COLO829 (cell line): ENCODE measurements around the gene BRCA1.
"Not testable (repeated sequence)": the region's sequence is repeated elsewhere in the genome, so short reads cannot be mapped to it uniquely, and the experiment has no call there.

ENCODE experiments used
- DNase-seq: peaks from one replicate; pipeline ENCODE4 v3.0.0; 2012; ENCODE audit warnings: low spot score

The BRCA1 gene

DNA sequence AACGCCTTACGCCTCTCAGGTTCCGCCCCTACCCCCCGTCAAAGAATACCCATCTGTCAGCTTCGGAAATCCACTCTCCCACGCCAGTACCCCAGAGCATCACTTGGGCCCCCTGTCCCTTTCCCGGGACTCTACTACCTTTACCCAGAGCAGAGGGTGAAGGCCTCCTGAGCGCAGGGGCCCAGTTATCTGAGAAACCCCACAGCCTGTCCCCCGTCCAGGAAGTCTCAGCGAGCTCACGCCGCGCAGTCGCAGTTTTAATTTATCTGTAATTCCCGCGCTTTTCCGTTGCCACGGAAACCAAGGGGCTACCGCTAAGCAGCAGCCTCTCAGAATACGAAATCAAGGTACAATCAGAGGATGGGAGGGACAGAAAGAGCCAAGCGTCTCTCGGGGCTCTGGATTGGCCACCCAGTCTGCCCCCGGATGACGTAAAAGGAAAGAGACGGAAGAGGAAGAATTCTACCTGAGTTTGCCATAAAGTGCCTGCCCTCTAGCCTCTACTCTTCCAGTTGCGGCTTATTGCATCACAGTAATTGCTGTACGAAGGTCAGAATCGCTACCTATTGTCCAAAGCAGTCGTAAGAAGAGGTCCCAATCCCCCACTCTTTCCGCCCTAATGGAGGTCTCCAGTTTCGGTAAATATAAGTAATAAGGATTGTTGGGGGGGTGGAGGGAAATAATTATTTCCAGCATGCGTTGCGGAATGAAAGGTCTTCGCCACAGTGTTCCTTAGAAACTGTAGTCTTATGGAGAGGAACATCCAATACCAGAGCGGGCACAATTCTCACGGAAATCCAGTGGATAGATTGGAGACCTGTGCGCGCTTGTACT is at the start of gene BRCA1:
TSS of gene BRCA1 (minus strand) at position 232 of the 834 bp plus-strand sequence. CDS start 1,268 bp downstream, outside the sequence.
- peak; percentile 99 for DNase-seq

DNA sequence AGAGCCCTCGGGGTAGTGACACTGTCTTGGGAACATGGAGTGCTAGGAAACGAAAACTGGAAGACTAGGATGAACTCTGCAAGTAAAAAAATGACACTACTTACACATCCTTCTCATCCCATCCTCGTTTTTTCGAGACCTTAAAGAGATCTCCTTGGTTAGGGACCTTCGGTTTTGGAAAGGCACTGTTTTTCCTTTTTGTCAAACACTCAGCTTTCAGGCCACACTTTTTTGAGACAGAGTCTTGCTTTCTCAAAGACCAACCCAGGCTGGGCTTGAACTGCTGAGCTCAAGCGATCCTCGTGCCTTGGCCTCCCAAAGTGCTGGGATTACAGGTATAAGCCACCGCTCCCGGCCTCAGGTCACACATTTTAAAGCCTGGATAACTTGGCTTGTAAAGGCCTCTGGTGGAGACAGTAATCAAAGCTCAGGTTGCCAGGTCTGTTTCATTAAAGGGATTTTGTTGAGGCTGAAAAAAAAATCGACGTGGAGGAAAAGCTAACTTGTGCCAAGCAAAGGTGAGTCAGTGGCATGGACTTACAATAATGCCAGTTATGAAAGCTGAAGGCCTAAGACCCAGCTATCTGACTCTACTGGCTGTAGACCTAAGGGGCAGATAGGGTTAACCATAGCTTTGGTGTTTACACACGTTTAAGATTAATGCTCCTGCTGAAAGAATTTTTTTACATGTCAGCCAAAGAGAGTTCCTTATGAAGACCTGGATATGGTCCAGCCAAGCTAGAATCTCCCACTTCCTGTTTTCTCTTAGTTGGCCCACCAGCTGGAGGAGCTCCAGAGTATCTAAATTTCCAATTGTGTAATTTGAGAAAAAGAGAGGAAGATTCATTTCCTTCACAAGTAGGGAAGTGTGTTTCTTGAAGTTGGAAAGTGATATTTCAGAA is 46.7 kb upstream of the BRCA1 start:
- DNase-seq: peak; percentile 35

DNA sequence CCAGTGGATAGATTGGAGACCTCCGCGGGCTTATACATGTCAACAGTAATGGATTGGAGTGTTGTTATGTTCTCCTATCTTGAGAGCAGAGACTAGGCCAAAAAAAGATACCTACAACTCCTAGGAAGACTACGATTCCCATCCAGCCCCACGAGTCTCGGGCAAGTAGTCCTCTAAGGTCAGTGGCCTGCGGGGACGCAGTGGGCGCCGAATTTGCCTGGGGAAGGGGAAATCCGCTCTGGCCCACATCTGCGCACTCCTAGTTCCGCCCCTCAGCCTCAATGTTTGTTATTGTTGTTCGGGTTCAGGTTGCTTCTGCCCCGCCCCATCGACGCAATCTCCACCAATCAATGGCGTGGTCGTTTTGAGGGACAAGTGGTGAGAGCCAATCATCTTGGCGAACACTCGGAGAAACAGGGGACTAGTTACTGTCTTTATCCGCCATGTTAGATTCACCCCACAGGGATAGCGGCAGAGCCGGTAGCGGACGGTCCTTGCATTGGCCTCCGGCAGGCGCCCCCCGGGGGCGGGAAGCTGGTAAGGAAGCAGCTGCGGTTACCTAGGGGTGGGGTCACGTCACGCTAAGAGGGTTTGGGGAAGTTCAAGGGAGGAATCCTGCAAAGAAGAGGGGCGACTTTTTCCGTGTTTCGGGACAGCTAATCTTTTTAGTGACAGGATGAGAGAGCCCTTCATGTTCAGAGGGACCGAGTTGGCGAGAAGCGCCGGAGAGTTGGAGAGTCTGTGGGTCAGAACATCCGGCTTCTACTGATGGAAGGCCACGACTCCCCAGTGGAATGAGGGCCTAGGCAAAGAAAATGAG is 45.8 kb upstream of the BRCA1 start, which contains the start of gene NBR1:
TSS of gene NBR1 (plus strand) at position 449 of the 820 bp plus-strand sequence. CDS start 4,586 bp downstream, outside the sequence.
- DNase-seq: peak; percentile 99

DNA sequence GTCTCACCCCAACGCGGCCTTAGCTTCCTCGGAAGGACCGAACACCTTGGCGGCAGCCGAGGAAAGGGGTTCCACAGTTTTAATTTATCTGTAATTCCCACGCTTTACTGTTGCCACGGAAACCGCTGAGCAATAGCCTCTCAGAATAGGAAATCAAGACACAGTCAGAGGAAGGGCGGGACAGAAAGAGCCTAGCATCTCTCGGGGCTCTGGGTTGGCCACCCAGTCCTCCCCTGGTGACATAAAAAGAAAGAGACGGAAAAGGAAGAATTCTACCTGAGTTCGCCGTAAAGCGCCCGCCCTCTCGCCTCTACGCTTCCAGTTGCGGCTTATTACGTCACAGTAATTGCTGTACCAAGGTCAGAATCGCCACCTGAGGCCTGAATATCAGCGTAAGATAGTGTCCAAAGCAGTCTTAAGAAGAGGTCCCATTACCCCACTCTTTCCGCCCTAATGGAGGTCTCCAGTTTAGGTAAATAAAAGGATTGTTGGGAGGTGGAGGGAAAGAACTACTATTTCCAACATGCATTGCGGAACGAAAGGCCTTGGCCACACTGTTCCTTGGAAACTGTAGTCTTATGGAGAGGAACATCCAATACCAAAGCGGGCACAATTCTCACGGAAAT is 45.1 kb upstream of the BRCA1 start:
- DNase-seq: peak; percentile 97

DNA sequence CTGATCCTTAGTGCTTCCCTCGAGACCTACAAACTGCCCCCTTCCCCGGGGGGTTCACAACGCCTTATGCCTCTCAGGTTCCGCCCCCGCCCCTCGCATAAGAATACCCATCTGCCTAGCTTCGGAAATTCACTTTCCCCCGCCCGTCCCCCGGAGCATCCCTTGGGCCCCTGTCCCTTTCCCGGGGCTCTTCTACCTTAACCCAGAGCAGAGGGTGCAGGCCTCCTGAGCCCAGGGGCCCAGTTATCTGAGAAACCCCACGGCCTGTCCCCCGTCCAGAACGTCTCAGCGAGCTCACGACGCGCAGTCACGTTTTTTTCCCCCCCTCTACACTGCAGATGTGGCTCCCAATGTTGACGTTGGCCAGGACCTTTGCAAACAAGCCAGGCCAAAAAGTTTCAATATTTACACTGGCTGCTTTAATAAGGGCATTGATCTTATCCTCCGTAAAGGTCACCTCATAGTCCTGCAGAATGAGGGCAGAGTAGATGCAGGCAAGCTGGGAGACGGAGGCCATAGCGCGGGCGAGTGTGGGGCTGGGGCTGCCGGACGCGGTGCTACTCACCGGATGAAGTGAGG is 44.5 kb upstream of the BRCA1 start:
- DNase-seq: peak; percentile 22

DNA sequence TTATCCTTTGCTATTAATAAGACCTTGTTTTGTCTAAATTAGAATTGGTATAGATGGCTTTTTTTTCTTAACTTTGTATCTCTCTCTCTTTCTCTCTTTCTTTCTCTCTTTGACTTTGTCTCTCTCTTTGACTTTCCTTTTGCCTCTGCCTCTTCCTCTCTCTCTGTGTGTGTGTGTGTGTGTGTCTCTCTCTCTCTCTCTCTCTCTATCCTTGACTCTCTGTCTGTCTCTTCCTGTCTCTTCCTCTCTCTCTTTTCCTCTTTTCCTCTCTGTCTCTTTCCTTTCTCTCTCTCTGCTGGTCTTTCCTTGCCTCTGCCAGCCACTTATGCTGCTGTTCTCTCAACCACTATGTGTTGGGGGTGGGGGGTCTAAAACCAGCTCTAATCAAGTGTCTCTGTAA is 40.8 kb upstream of the BRCA1 start:
- not testable (repeated sequence) for DNase-seq

DNA sequence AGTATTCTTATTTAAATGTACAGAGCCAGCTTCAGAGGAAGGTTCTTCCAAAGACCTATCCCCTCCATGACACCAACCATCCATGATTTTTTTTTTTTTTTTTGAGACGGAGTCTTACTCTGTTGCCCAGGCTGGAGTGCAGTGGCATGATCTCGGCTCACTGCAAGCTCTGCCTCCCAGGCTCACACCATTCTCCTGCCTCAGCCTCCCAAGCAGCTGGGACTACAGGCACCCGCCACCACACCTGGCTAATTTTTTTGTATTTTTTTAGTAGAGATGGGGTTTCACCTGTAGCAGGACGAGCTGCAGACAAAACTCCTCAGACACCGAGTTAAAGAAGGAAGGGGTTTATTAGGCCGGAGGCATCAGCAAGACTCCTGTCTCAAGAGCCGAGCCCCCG is 34.8 kb upstream of the BRCA1 start:
- DNase-seq: not testable (repeated sequence)

DNA sequence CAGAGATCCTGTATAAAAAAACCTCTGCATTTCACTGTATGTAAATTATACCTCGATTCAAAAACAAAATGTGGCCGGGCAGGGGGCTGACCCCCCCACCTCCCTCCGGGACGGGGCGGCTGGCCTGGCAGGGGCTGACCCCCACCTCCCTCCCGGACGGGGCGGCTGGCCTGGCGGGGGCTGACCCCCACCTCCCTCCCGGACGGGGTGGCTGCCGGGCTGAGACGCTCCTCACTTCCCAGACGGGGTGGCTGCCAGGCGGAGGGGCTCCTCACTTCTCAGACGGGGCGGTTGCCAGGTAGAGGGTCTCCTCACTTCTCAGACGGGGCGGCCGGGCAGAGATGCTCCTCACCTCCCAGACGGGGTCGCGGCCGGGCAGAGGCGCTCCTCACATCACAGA is 34.1 kb upstream of the BRCA1 start:
- not testable (repeated sequence) for DNase-seq

DNA sequence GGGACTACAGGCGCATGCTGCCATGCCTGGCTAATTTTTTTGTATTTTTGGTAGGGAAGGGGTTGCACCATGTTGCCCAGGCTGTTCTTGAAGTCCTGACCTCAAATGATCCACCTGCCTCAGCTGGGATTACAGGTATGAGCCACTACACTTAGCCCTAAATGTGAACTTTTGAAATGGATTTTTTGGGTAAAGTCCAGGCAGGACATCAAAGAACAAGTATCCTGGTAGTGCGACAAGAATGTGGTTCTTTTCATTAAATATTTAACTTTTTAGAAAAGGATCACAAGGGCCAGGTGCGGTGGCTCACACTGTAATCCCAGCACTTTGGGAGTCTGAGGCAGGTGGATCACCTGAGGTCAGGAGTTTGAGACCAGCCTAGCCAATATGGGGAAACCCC is 30.5 kb upstream of the BRCA1 start:
- DNase-seq: no peak

DNA sequence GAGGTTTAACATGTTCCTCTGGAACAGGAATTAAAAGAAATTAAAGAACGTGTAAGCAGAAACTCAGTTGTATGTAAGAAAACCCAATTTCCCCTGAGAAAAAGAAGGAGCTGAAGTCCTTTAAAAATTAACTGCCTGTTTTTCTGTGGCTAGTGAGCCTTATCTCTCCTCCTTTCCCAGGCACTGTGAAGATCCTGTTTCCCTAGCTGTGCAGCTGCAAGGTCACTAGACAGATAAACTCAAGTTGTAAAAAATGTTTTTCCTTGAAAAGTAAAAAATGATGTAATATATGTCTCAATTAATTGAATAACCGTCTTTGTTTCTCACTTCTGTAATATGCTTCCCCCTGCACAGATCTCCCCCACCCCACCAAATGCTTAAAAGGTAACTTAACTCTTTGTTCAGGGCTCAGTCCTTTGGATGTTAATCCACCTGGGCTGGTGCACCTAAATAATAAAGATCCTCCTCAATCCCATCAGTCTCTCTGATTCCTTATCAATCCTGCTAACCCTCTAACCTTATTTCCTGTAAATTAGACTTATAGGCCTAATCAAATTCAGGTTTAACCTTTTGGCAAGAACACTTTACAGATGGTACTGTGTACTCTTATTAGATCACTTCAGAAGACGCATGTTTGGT is 28.2 kb upstream of the BRCA1 start:
- DNase-seq: not testable (repeated sequence)

DNA sequence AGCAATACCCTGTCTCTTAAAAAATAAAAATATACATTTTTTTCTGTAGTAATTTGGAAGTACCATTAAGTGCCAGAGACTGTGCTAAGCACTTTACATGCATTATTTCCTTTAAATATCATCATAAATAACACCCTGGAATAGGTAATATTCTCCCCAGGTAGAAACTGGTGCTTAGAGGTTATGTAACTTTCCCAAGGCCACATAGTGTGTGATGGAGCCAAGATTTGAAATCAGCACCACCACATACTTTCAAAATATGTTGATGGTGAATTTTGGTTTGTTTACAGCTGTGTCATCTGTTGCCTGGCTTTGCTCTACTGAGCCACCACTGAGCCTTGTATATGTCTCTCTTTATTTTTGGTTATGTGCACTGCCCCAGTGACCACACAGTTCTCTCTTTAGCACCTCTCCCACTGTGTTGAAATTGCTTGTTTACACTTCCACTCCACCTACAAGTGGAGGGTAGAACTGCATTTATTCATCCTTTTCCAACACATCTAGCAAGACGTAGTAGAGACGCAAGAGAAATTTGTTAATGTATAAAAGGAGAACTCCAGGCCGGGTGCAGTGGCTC is 26.8 kb upstream of the BRCA1 start:
- no peak for DNase-seq

DNA sequence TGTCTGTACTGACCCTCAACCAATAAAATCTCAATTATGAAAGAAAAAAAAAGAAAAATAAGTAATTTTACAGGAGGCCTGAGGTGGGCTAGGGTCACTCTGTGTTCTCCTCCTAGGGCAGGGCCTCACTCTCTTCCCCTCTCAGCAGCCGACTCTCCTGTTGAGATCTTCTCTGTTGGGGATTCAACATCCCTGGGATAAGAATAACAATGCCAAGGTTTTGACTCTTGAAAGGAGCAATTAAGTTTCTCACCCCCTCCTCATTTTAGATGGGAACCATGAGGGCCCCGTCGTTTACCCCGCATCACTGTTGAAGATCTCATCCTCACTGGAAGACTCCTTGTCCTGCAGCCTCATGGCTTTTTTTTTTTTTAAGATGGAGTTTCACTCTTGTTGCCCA is 21.5 kb upstream of the BRCA1 start:
- DNase-seq: no peak

DNA sequence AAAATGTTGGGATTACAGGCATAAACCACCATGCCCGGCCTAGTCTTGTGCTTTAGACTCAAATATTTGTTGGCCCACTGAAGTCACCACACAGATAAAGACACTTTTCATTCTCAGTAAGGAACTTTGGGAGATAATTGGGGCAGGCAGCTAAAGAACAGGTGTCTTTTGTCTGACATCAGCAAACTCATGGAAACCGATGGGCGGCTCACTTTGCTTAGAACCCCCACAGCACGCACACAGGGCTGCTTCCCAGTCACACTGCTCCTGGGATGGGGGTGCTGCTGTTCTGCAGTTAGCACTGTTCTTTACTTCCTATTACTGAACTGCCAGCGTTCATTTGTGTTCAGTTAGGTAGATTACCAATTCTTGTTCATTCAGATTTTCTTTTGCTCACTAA is 18.0 kb upstream of the BRCA1 start:
- DNase-seq: no peak

DNA sequence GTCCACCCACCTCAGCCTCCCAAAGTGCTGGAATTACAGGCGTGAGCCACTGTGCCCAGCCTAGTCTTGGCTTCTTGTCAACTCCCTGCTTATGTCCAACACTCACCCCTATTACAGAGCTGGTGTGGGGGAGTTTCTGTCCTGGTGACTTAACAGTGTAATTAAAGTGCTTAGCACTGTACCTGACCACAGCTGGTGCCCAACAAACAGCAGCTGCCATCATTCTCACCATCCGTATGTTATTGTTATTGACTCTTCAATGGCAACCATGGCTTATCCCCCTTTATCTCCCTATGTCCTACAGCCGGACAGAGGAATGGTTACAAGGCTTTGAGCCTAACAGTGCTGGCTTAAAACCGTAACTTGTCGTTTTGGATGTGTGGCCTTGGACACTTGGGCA is 17.0 kb upstream of the BRCA1 start:
- DNase-seq: no peak

DNA sequence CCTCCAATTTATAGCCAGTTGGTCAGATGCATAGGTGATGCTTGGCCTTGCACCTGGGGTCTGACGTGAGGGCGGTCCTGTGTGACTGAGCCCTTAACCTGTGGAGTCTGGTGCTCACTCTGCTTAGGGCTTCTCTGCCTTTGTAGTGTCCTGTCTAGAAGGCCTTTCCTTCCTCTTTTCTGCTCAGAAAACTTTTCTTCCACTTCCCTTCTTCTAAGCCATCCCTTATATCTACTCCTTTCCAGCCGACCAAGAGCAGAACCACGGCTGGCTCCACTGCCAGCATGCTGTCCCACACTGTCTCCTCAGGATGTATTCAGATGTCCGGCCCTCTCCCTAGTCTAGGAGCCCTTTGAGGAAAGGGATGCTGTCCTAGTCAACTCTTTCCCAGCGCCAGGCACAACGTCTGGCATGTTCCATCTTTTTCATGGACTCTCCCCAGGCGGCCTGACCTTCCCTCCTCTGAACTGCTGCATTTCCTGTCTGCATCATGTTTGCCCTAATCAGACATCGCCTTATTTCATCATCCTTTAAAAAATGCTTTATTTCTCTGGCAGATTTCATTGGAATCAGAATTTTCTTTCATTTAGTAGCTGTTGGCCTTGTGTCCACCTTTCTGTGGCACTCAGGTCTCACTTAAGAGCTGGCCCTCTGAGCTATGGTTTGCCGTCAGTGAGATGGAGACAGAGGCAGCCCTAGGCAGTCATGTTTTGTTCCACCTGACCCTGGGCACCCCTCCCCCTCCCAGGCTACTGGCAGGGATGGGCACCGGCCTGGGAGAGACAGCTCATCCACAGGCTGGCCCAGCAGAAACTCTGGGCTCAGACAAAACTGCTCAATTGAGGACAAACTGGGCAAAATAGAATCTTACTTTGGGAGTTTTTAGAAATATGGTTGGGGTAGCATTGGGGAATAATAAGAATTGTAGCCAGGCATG is 15.5 kb upstream of the BRCA1 start:
- DNase-seq: no peak

DNA sequence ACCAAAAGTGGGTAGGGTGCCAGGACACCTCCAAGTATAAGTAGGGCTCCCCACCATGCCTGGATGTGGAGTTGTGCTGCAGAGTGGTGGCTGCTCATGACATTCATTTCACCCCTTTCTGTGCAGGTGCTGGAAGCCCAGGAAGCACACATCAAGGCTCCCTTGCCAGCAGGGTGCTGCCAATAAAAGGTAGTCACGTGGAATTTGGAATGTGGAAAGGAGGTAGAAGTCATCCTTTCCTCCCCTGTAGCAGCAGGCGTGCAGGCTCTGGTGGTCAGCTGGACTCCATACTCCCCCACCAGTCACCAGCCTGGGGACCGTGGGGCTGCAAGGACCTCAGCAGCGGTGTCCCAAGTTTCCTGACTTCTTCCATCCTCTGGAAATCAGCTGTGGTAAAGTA is 13.4 kb upstream of the BRCA1 start:
- DNase-seq: not testable (repeated sequence)

DNA sequence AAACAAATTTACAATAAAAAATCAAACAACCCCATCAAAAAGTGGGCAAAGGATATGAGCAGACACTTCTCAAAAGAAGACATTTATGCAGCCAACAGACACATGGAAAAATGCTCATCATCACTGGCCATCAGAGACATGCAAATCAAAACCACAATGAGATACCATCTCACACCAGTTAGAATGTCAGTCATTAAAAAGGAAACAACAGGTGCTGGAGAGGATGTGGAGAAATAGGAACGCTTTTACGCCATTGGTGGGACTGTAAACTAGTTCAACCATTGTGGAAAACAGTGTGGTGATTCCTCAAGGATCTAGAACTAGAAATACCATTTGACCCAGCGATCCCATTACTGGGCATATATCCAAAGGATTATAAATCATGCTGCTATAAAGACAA is 11.4 kb upstream of the BRCA1 start:
- DNase-seq: not testable (repeated sequence)

DNA sequence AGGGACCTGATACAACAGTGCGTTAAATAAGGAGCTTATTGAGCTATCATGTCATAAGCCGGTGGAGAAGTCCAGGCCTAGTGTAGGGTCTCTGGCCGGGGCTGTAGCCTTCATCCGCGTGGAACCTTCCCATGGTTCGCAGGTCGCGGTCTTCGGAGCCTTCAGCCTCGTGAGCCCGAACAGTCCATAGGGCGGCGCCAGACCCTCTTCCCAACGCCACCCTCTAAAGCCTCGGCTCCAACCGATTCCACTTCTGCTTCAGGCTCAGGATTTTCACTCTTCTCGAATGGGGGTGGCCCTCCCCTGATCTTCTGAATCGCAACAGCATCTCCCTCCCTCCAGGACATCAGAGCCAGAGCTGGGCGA is 10.3 kb upstream of the BRCA1 start:
- no peak for DNase-seq

DNA sequence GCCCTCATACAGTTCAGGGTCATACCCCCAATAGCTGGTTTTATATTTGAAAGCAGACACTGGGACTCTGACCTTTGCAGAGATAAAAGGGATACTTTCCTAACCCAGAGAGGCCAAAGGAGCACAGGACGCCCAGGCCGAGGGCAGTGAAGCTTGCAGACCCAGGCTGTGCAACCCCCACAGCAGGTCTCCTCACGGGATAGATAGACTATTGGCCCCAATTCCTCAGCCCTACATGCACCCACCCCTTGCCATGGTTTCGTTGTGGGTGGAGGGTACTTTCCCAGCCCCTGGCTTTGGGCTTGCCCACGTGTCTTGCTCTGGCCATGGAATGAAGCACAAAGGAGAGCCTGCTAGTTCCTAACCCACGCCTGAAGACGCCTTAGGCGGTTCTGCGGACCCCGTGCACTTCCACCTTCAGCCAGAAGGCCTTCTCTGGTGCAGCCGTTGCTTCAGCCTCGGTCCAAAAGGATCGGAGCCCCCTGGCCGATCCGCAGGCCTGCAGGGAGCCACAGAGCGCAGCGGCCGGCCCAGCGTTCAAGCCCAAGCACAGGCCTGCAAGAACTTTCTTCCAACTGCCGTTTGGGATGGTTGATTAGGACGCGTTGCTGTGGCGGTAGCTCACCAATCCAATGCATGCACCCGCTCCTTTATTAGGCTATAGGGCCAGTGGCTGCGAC is 9.8 kb upstream of the BRCA1 start:
- DNase-seq: no peak
